MM.1S (cell line): ENCODE measurements around the gene CTXN3.

Experiments used
- DNase-seq: peaks from one replicate; pipeline ENCODE4 v3.0.0-alpha.2; 2015
- H2AFZ ChIP-seq: fragments of 300-600 bp; sonication (generic); 2 replicates; pipeline ENCODE4 v1.6.0; 2016; ENCODE audit warnings: antibody characterized with exemption, low read length
- H3F3A ChIP-seq: fragments of 300-600 bp; sonication (generic); 2 replicates; pipeline ENCODE4 v1.6.1; 2016; ENCODE audit warnings: mild to moderate bottlenecking, antibody characterized with exemption, low read length, moderate library complexity, mixed read lengths; ENCODE audit not compliant: insufficient read depth
- H3K27ac ChIP-seq: fragments of 300-600 bp; sonication (generic); 2 replicates; pipeline ENCODE4 v1.5.1; 2016; ENCODE audit warnings: mild to moderate bottlenecking, low read length
- H3K27me3 ChIP-seq: fragments of 300-600 bp; sonication (generic); replicated peaks from 2 replicates; pipeline ENCODE4 v1.6.0; 2016; ENCODE audit warnings: low read length; ENCODE audit not compliant: insufficient read depth
- H3K36me3 ChIP-seq: fragments of 300-600 bp; sonication (generic); replicated peaks from 2 replicates; pipeline ENCODE4 v1.6.1; 2016; ENCODE audit warnings: mild to moderate bottlenecking, low read length, mixed read lengths; ENCODE audit not compliant: insufficient read depth
- H3K4me1 ChIP-seq: fragments of 300-600 bp; sonication (generic); 2 replicates; pipeline ENCODE4 v1.6.1; 2016; ENCODE audit warnings: low read length, mixed read lengths
- H3K4me2 ChIP-seq: fragments of 300-600 bp; sonication (generic); 2 replicates; pipeline ENCODE4 v1.6.0; 2016; ENCODE audit warnings: low read depth, low read length
- H3K4me3 ChIP-seq: fragments of 300-600 bp; sonication (generic); 2 replicates; pipeline ENCODE4 v1.5.1; 2016; ENCODE audit warnings: low read length, mixed read lengths
- H3K79me2 ChIP-seq: fragments of 300-600 bp; sonication (generic); 2 replicates; pipeline ENCODE4 v1.6.1; 2016; ENCODE audit warnings: mixed run types, low read length, mixed read lengths
- H3K9ac ChIP-seq: fragments of 300-600 bp; sonication (generic); 2 replicates; pipeline ENCODE4 v1.6.1; 2016; ENCODE audit warnings: low read length, mixed read lengths
- H3K9me2 ChIP-seq: fragments of 300-600 bp; sonication (generic); replicated peaks from 2 replicates; pipeline ENCODE4 v1.6.1; 2016; ENCODE audit warnings: mild to moderate bottlenecking, low read length, mixed read lengths; ENCODE audit not compliant: insufficient read depth
- H3K9me3 ChIP-seq: fragments of 300-600 bp; sonication (generic); replicated peaks from 2 replicates; pipeline ENCODE4 v1.6.1; 2016; ENCODE audit warnings: mild to moderate bottlenecking, low read length, mixed read lengths; ENCODE audit not compliant: insufficient read depth
- H4K20me1 ChIP-seq: fragments of 300-600 bp; sonication (generic); 2 replicates; pipeline ENCODE4 v1.6.1; 2016; ENCODE audit warnings: mild to moderate bottlenecking, low read length, moderate library complexity, mixed read lengths; ENCODE audit not compliant: insufficient read depth
- CTCF ChIP-seq: fragments of 300-600 bp; sonication (generic); IDR thresholded peaks from 2 replicates; pipeline ENCODE4 v1.5.1; 2016; ENCODE audit warnings: antibody characterized with exemption, low read length, mixed read lengths
- EZH2 ChIP-seq: fragments of 300-600 bp; sonication (generic); optimal IDR thresholded peaks from 2 replicates; pipeline ENCODE3; 2017; ENCODE audit warnings: low read depth, mild to moderate bottlenecking, antibody characterized with exemption, low read length, mixed read lengths
- EZH2phosphoT487 ChIP-seq: fragments of 300-600 bp; sonication (generic); IDR thresholded peaks from 2 replicates; pipeline ENCODE4 v1.6.1; 2018; ENCODE audit warnings: antibody characterized with exemption, low read length

The CTXN3 gene

GRCh38 chr5:127649018-127649439 lies at the start of gene CTXN3:
Gene CTXN3 (plus strand): TSS chr5:127649082. CDS start chr5:127657522, 8,440 bp downstream.
- Histone ChIP-seq H3K4me2 (no peak within 1 kb of the TSS), H3K4me3 (no peak within 1 kb of the TSS), H4K20me1 (no peaks in the 10 kb centered on the region), H3K27me3 (no peaks in the 10 kb centered on the region), H3K36me3 (no peaks in the 10 kb centered on the region), H3K79me2 (no peaks in the 10 kb centered on the region), H3K9ac (no peak within 1 kb of the TSS), H3F3A (no peaks in the 10 kb centered on the region), H2AFZ (no peak within 1 kb of the TSS), H3K9me3 (no peaks in the 10 kb centered on the region), H3K4me1 (no peaks in the 10 kb centered on the region), H3K27ac (no peak within 1 kb of the TSS), H3K9me2 (no peaks in the 10 kb centered on the region)
- no peak for DNase-seq
- TF ChIP-seq EZH2phosphoT487 (no peak), CTCF (no peak), EZH2 (no peak)

- no peaks in the 10 kb centered on the region for H4K20me1 ChIP-seq
- H3K79me2 ChIP-seq = no peaks in the 10 kb centered on the region
- no peaks in the 10 kb centered on the region for H3K9me3 ChIP-seq
- no peaks in the 10 kb centered on the region for H3K9me2 ChIP-seq
- H3K9ac ChIP-seq = no peak overlapping the region
- no peak overlapping the region for H3K4me3 ChIP-seq
- no peak overlapping the region for H3K27ac ChIP-seq
- no peaks in the 10 kb centered on the region for H3F3A ChIP-seq
- no peak overlapping the region for H2AFZ ChIP-seq
- DNase-seq = no peak
- H3K27me3 ChIP-seq = no peaks in the 10 kb centered on the region
- H3K4me1 ChIP-seq = no peaks in the 10 kb centered on the region
- H3K36me3 ChIP-seq = no peaks in the 10 kb centered on the region
- H3K4me2 ChIP-seq = no peak overlapping the region
- TF ChIP-seq EZH2 = no peak
- no peak for TF ChIP-seq EZH2phosphoT487
- TF ChIP-seq CTCF = no peak
These were observed 49.6 kb upstream of the CTXN3 start for GRCh38 chr5:127599320-127599719.

GRCh38 chr5:127599847-127600246 lies 49.0 kb upstream of the CTXN3 start:
- no peaks in the 10 kb centered on the region for H3F3A ChIP-seq
- H3K9ac ChIP-seq = no peak overlapping the region
- H3K79me2 ChIP-seq = no peaks in the 10 kb centered on the region
- no peak overlapping the region for H3K4me3 ChIP-seq
- H3K27ac ChIP-seq = no peak overlapping the region
- H3K36me3 ChIP-seq = no peaks in the 10 kb centered on the region
- H4K20me1 ChIP-seq = no peaks in the 10 kb centered on the region
- no peaks in the 10 kb centered on the region for H3K9me2 ChIP-seq
- no peak overlapping the region for H3K4me2 ChIP-seq
- DNase-seq = no peak
- no peaks in the 10 kb centered on the region for H3K9me3 ChIP-seq
- no peaks in the 10 kb centered on the region for H3K4me1 ChIP-seq
- no peaks in the 10 kb centered on the region for H3K27me3 ChIP-seq
- no peak overlapping the region for H2AFZ ChIP-seq
- no peak for TF ChIP-seq CTCF
- TF ChIP-seq EZH2phosphoT487 = no peak
